Psoas muscle (tissue), 8 donors: ENCODE data around the gene VAV2. TPM values are rescaled to one million over a fixed set of nuclear protein-coding genes. Genes with fewer than 3 reads are reported as not detected.

ENCODE experiments used
- ATAC-seq, 4 donors: fragments of 200-7000 bp; cut with Tn5 transposase; one replicate each; pipeline ENCODE4 v1.9.1; 2020; ENCODE audit warnings: moderate library complexity in 3 of 4, mild to moderate bottlenecking in 2 of 4
- DNase-seq, 2 donors: peaks; one replicate each; pipeline ENCODE4 v3.0.0-alpha.2; 2020
- H3K27ac ChIP-seq: fragments of 200-600 bp; one replicate; pipeline ENCODE4 v1.8.0; 2022
- H3K27me3 ChIP-seq, 3 donors: fragments of 200-600 bp in 1 of 3; one replicate each; pipeline versions ENCODE4 v1.6.1 to v1.8.0; 2013 to 2022; ENCODE audit warnings: low read length in 2 of 3, mild to moderate bottlenecking in 2 of 3, moderate library complexity in 1 of 3; ENCODE audit not compliant: insufficient read depth in 3 of 3
- H3K36me3 ChIP-seq, 2 donors: fragments of 200-600 bp in 1 of 2; one replicate each; pipeline versions ENCODE4 v1.6.1 to v1.8.0; 2013 to 2022; ENCODE audit warnings: low read depth in 1 of 2, mild to moderate bottlenecking in 1 of 2, moderate library complexity in 1 of 2; ENCODE audit not compliant: insufficient read depth in 1 of 2
- H3K4me1 ChIP-seq: fragments of 200-600 bp; one replicate; pipeline ENCODE4 v1.8.0; 2022
- H3K4me3 ChIP-seq: fragments of 200-600 bp; one replicate; pipeline ENCODE4 v1.8.0; 2022; ENCODE audit warnings: mild to moderate bottlenecking
- H3K9me3 ChIP-seq: fragments of 200-600 bp; one replicate; pipeline ENCODE4 v1.8.0; 2022
- CTCF ChIP-seq: fragments of 200-600 bp; IDR thresholded peaks from one replicate; pipeline ENCODE4 v1.8.0; 2022; ENCODE audit warnings: antibody characterized with exemption
- WGBS, 3 donors: extraction: QIAGEN DNeasy Blood & Tissue Kit; methylation state at CpG; one replicate each; pipeline versions ENCODE4 v1.1.6 to v1.1.7; 2013; 5-methylcytosine and 5-hydroxymethylcytosine counted together
- intact Hi-C, 2 donors: fragments of 100-400 bp; cut with DNase I; formaldehyde crosslinking; loops; one replicate each; pipeline versions ENCODE4 v1.11.0 to v1.14.2; 2022
- polyA plus RNA-seq, 3 donors: library from polyadenylated mRNA; stranded (reverse); fragments of 200-250 nt; gene quantifications; one replicate each; pipeline ENCODE4 v1.2.3, GENCODE V29; 2013
- total RNA-seq, 4 donors: library from RNA; stranded (reverse); fragmentation: NEBNext Ultra II Directional in 2 of 4; extraction: Animal tissue kit (Norgen Biotek cat#: 25700) in 2 of 4; gene quantifications; one replicate each; pipeline versions ENCODE4 v1.2.1 to v1.2.4, GENCODE V29; 2021 to 2023
- donor health status: healthy with polysubstance abuse.
- donor health status: DM: no; HTN: no; CAD: no; lungs with moderate emphysema.
- donor health status: Bipolar disorder and iron deficiency.
- donor health status: healthy.
- donor health status: DM: yes; HTN: yes; CAD: no.
- donor health status: DM: no; HTN: no; CAD: no.
- donor health status: DM: no; HTN: no; CAD: no.
- donor health status: DM: yes; HTN: yes; CAD: no.

VAV2 gene
- total and polyA plus RNA-seq, 7 donors = 0.70 to 2.9 (median 1.4) TPM

- 47 to 49% (median 49%) methylated on average over 13 of the region's 13 CpGs for WGBS, 3 donors
- ATAC-seq (no peak), DNase-seq (no peak)
- H3K9me3 ChIP-seq = no peaks in the 10 kb centered on the region
- no peak for TF ChIP-seq CTCF
- H3K4me1 ChIP-seq = no peaks in the 10 kb centered on the region
- H3K27ac ChIP-seq = no peak overlapping the region
- H3K27me3 ChIP-seq = no peaks in the 10 kb centered on the region
- no peaks in the 10 kb centered on the region for H3K36me3 ChIP-seq
- no peak overlapping the region for H3K4me3 ChIP-seq
- intact Hi-C loops = loop anchor here (1.0 to 2.0 kb wide), 4 partner anchors 201 to 306 kb away; no protein-coding TSS in a partner anchor
Observed at GRCh38 chr9:133793471-133793870, 198.7 kb downstream of the VAV2 start.

GRCh38 chr9:133792721-133793470, 199.2 kb downstream of the VAV2 start:
- no peaks in the 10 kb centered on the region for H3K36me3 ChIP-seq
- intact Hi-C loops = loop anchor here (1.0 to 2.0 kb wide), 4 partner anchors 201 to 306 kb away; no protein-coding TSS in a partner anchor
- H3K4me1 ChIP-seq = no peaks in the 10 kb centered on the region
- TF ChIP-seq CTCF = peak; percentile 93
- ATAC-seq = peak; percentile 84 to 92 (median 86)
- no peak overlapping the region for H3K4me3 ChIP-seq
- H3K9me3 ChIP-seq = no peaks in the 10 kb centered on the region
- WGBS, 3 donors = 14 to 18% (median 17%) methylated on average over 22 of the region's 22 CpGs
- DNase-seq = peak; percentile 79 to 84
- no peaks in the 10 kb centered on the region for H3K27me3 ChIP-seq
- no peak overlapping the region for H3K27ac ChIP-seq

- Histone ChIP-seq H3K27me3 (no peaks in the 10 kb centered on the region), H3K27ac (no peak overlapping the region), H3K36me3 (no peaks in the 10 kb centered on the region), H3K9me3 (no peaks in the 10 kb centered on the region), H3K4me3 (no peak overlapping the region), H3K4me1 (no peaks in the 10 kb centered on the region)
- DNase-seq = no peak
- TF ChIP-seq CTCF = no peak
- intact Hi-C loops = loop anchor here in 1 of 2 donors (2.0 kb wide), 2 partner anchors 203 to 307 kb away; no protein-coding TSS in a partner anchor
- WGBS, 3 donors = 87 to 89% (median 88%) methylated on average over 16 to 18 of the region's 18 CpGs
- no peak for ATAC-seq
Observed at GRCh38 chr9:133791735-133792649, 200.1 kb downstream of the VAV2 start.

GRCh38 chr9:133791069-133791468, 201.1 kb downstream of the VAV2 start:
- DNase-seq (no peak), ATAC-seq (no peak)
- Histone ChIP-seq H3K4me1 (no peaks in the 10 kb centered on the region), H3K9me3 (no peaks in the 10 kb centered on the region), H3K36me3 (no peaks in the 10 kb centered on the region), H3K27me3 (no peaks in the 10 kb centered on the region), H3K27ac (no peak overlapping the region), H3K4me3 (no peak overlapping the region)
- TF ChIP-seq CTCF = no peak
- intact Hi-C loops = no loop called here
- 92 to 95% (median 93%) methylated on average over 13 of the region's 13 CpGs for WGBS, 3 donors
